RWPE2 (cell line): ENCODE data around the gene PLOD3.

Experiments
- ATAC-seq: fragments of 200-7000 bp; cut with Tn5 transposase; 3 replicates; pipeline ENCODE4 v1.9.1; 2021; ENCODE audit warnings: low read depth
- DNase-seq: peaks from one replicate; pipeline ENCODE4 v3.0.0-alpha.2; 2020; ENCODE audit warnings: low spot score
- H3K27ac ChIP-seq: fragments of 450-650 bp; 2 replicates; pipeline ENCODE4 v1.5.1; 2017; ENCODE audit warnings: mild to moderate bottlenecking; ENCODE audit not compliant: poor library complexity, severe bottlenecking
- H3K27me3 ChIP-seq: fragments of 250-450 bp; sonication (Bioruptor Pico); 2 replicates; pipeline ENCODE4 v1.5.1; 2021; ENCODE audit warnings: mild to moderate bottlenecking, moderate library complexity; ENCODE audit not compliant: insufficient read depth, poor library complexity, severe bottlenecking
- H3K36me3 ChIP-seq: fragments of 250-450 bp; sonication (Bioruptor Pico); 2 replicates; pipeline ENCODE4 v1.5.1; 2020; ENCODE audit warnings: low read depth, mild to moderate bottlenecking, moderate library complexity
- H3K4me1 ChIP-seq: fragments of 250-450 bp; sonication (Bioruptor Pico); 2 replicates; pipeline ENCODE4 v1.5.1; 2021; ENCODE audit warnings: mild to moderate bottlenecking, moderate library complexity; ENCODE audit not compliant: insufficient read depth, poor library complexity, severe bottlenecking
- H3K4me3 ChIP-seq: fragments of 250-450 bp; sonication (Bioruptor Pico); 2 replicates; pipeline ENCODE4 v1.5.1; 2021; ENCODE audit warnings: mild to moderate bottlenecking, moderate library complexity; ENCODE audit not compliant: severe bottlenecking
- H3K9me3 ChIP-seq: fragments of 250-450 bp; sonication (Bioruptor Pico); 2 replicates; pipeline ENCODE4 v1.5.1; 2021; ENCODE audit warnings: mild to moderate bottlenecking, moderate library complexity; ENCODE audit not compliant: severe bottlenecking
- TF ChIP-seq, protein P1 (sequence below): fragments of 450-650 bp; IDR thresholded peaks from one replicate; pipeline ENCODE4 v1.5.1; 2017; ENCODE audit warnings: mild to moderate bottlenecking, moderate library complexity; ENCODE audit not compliant: poor library complexity, severe bottlenecking

PLOD3 gene

DNA sequence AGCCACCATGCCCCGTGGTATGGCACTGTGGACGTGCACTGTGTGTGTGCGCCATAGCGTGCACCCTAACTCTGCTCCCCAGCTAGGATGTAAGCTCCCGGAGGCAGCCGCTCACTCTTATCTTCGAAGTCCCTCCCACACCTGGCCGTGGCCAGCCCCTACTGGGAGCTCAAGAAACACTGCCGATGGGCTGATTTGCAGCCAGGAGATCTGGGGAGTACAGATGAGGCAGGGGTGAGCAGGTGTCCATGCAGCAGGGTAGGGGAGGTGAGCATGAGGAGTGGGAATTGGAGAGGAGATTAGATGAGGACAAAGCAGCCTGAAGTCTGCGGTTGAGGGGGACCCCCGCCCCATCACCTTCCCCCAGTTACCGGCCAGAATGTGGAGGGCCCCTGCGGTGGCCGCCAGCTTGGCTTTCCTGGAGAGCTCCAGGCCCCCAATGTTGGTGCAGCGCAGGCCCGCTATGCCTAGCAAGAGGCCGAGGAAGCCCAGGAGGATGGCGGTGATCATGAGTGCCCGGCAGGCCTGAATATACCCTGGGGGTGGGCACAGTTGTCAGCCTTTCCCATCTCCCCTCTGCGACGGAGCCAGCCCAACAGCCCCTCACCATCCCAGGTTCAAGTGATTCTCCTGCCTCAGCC is 16.6 kb upstream of the PLOD3 start:
- TF ChIP-seq, protein P1, sequence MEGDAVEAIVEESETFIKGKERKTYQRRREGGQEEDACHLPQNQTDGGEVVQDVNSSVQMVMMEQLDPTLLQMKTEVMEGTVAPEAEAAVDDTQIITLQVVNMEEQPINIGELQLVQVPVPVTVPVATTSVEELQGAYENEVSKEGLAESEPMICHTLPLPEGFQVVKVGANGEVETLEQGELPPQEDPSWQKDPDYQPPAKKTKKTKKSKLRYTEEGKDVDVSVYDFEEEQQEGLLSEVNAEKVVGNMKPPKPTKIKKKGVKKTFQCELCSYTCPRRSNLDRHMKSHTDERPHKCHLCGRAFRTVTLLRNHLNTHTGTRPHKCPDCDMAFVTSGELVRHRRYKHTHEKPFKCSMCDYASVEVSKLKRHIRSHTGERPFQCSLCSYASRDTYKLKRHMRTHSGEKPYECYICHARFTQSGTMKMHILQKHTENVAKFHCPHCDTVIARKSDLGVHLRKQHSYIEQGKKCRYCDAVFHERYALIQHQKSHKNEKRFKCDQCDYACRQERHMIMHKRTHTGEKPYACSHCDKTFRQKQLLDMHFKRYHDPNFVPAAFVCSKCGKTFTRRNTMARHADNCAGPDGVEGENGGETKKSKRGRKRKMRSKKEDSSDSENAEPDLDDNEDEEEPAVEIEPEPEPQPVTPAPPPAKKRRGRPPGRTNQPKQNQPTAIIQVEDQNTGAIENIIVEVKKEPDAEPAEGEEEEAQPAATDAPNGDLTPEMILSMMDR: no peak
- peaks cover 7% of the 10 kb centered on the region for H3K4me1 ChIP-seq
- DNase-seq (no peak), ATAC-seq (no peak)
- no peak overlapping the region for H3K4me3 ChIP-seq
- no peaks in the 10 kb centered on the region for H3K9me3 ChIP-seq
- no peak overlapping the region for H3K27ac ChIP-seq
- H3K36me3 ChIP-seq: no peaks in the 10 kb centered on the region
- no peaks in the 10 kb centered on the region for H3K27me3 ChIP-seq

DNA sequence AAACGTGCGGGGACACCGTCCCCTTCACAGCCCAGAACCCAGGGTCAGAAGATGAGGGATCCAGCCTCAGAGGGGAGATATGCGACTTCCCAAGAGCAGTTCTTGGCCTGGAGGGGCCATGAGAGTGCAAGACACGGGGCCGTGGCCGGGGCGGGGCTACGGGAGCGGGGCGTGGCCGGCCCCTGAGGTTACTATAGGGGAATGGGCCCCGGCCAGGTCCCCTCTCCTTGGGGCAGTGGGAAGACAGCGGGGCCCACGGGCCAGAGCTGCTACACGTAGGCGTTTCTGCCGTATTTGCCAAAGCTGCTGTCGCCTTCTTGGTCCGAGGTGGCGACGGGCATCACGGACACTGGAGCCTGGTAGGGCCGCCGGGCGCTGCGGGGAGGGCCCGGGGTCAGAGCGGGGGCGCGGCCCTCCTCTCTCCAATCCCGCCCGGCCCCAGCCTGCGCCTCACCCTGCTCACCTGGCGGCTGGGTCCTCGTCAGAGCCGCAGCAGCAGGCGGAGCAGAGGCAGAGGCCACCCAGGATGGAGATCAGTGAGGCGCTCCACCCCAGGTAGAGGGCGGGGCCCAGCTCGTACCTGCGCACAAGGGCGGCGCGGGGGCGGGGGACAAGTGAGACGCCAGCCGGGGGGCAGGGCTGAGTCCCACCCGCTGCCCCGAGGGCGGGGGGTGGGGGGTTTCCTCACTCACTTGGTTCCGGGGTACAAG is 14.9 kb upstream of the PLOD3 start:
- Histone ChIP-seq H3K9me3 (no peaks in the 10 kb centered on the region), H3K27me3 (no peaks in the 10 kb centered on the region), H3K4me1 (peaks cover 7% of the 10 kb centered on the region), H3K4me3 (peak overlapping the region; percentile 52), H3K27ac (peak overlapping the region; percentile 59), H3K36me3 (0 out of 2 replicates have a peak, but pooled peaks cover 5% of the 10 kb centered on the region)
- ATAC-seq (peak; percentile 95), DNase-seq (peak; percentile 86)
- TF ChIP-seq, protein P1: no peak

DNA sequence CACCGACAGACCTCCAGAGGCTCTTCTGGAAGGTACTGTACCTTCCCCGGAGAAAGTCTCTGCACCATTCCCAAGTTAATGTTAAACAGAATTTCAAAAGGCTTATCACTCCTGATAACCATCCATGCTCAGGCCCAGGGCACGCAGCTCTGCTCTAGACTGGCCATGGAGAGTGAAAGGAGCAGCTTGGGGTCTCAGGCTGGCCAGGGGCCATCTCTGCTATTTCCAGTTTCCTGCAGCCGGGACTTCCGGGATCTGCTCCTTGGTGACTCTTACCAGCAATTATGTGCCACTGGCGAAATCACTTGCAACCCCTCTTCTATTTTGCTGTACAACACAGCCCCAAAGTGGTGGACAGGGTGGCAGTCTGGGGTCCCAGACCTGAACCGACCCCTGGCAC is 14.3 kb upstream of the PLOD3 start:
- H3K27me3 ChIP-seq: no peaks in the 10 kb centered on the region
- no peaks in the 10 kb centered on the region for H3K9me3 ChIP-seq
- H3K27ac ChIP-seq: peak overlapping the region; percentile 59
- no peak for ATAC-seq
- peaks cover 7% of the 10 kb centered on the region for H3K4me1 ChIP-seq
- H3K36me3 ChIP-seq: peaks cover 8% of the 10 kb centered on the region; the same call in 1 of the 2 replicates
- DNase-seq: no peak
- H3K4me3 ChIP-seq: peak overlapping the region; percentile 52
- TF ChIP-seq, protein P1: no peak

DNA sequence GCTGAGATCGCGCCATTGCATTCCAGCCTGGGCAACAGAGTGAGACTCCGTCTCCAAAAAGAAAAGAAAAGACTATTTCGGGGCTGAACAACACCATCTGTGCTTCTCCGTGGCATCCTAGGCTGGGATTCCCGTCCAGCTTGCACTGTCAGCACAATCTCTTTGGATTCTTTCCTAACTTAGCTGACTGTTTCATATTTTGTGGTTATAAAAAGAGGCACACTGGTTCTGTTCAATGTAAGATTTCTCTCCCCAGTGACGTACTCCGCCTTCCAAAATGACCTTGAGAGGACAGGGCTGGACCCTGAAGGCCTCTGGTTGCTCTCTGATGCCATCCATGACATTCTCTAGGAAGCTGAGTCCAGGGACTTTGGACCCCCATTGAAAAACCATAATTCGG is 9.3 kb upstream of the PLOD3 start:
- no peak overlapping the region for H3K4me3 ChIP-seq
- ATAC-seq (no peak), DNase-seq (no peak)
- H3K9me3 ChIP-seq: no peaks in the 10 kb centered on the region
- no peaks in the 10 kb centered on the region for H3K27me3 ChIP-seq
- peaks cover 3% of the 10 kb centered on the region for H3K4me1 ChIP-seq
- TF ChIP-seq, protein P1: no peak
- peaks cover 35% of the 10 kb centered on the region for H3K36me3 ChIP-seq
- no peak overlapping the region for H3K27ac ChIP-seq

DNA sequence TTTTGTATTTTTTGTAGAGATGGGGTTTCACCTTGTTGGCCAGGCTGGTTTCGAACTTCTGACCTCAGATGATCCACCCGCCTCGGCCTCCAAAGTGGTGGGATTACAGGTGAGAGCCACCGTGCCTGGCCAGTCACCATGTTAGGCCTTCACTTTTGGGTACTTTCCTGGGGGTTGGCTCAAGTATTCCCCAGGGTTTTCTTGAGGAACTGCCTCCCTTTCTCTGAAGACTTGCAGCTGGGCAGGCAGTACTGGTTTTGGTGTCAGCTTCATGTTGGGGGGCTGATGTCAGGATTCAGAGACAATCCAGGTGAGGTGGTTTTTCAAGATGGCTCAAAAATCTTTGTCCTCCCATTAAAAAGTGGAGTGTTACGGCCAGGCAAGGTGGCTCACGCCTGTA is 8.3 kb upstream of the PLOD3 start:
- no peaks in the 10 kb centered on the region for H3K4me1 ChIP-seq
- no peaks in the 10 kb centered on the region for H3K9me3 ChIP-seq
- TF ChIP-seq, protein P1: no peak
- no peak for ATAC-seq
- H3K4me3 ChIP-seq: no peak overlapping the region
- no peak for DNase-seq
- no peaks in the 10 kb centered on the region for H3K27me3 ChIP-seq
- H3K36me3 ChIP-seq: peaks cover 35% of the 10 kb centered on the region
- no peak overlapping the region for H3K27ac ChIP-seq
